ENCODE data around the gene CACNA2D4. TPM values are rescaled to one million over a fixed set of nuclear protein-coding genes. Genes with fewer than 3 reads are reported as not detected.

Gene CACNA2D4
- total RNA-seq, 1 experiment from 2014 or later = 0.37 TPM

DNA sequence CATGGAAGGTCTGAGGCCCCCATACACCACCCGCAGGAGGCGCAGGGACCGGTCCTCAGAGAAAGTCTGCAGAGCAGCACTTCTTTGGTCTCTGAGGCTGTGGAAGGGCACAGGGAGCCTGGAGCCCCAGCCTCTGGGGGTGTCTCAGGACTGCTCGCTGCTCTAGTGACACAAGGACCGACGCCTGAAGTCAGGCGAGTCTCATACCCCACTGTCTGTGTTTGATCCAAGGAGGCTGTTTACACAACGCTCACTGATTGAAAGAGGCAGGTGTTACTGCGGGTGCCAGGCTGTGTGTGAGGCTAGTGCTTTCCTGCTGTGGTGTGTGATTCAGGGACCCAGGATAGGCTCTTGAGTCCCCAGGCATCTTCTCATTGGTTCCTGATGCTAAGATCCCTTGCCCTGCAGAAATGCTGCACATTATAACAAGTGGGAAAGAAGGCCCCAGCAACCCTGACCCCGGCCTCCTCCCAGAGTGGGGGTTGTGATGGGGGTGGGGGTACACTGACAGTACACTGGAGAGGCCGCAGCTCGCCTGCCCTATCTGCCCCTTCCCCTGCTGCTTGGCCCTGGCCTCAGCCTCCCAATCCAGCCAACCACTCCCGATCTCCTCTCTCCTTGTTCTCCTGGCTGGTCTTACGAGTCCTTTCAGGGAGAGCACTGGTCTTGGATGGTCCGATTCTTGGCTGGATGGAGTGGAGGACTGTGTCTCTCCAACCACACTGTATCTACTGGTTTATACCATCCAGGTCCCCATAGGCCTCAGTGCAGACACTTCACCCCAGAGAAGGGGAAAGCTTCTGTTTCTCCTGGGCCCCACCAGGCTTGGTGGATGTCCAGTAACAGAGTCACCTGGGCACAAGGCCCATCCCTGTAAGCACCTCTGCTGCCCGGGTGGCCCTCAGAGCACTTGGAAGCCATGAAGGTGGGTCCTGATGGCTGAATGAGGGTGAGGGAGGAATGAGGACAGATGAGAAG lies 6.6 kb downstream of the CACNA2D4 start:
- H3K36me3 ChIP-seq (ENCODE audit: insufficient read depth, low read length) = no peaks in the 10 kb centered on the region
- no peaks in the 10 kb centered on the region for H3K79me2 ChIP-seq (ENCODE audit: low read length)
- no peaks in the 10 kb centered on the region for H3K27me3 ChIP-seq (ENCODE audit: low read length)
- H3K9ac ChIP-seq (ENCODE audit: low read length) = no peak overlapping the region
- no peak overlapping the region for H3K4me2 ChIP-seq (ENCODE audit: low read depth, low read length, poor library complexity, severe bottlenecking)
- H4K20me1 ChIP-seq (ENCODE audit: insufficient read depth, low read depth, low read length) = no peaks in the 10 kb centered on the region
- H3K9me2 ChIP-seq (replicated peaks; ENCODE audit: insufficient read depth, low read length) = no peaks in the 10 kb centered on the region
- DNase-seq = no peak
- peaks cover 9% of the 10 kb centered on the region for H3K4me1 ChIP-seq (ENCODE audit: low read length)
- no peaks in the 10 kb centered on the region for H3K9me3 ChIP-seq (ENCODE audit: low read length)
- H3K4me3 ChIP-seq (ENCODE audit: low read length) = no peak overlapping the region
- H3K27ac ChIP-seq (ENCODE audit: low read length) = no peak overlapping the region
- H2AFZ ChIP-seq (ENCODE audit: low read length) = no peak overlapping the region

DNA sequence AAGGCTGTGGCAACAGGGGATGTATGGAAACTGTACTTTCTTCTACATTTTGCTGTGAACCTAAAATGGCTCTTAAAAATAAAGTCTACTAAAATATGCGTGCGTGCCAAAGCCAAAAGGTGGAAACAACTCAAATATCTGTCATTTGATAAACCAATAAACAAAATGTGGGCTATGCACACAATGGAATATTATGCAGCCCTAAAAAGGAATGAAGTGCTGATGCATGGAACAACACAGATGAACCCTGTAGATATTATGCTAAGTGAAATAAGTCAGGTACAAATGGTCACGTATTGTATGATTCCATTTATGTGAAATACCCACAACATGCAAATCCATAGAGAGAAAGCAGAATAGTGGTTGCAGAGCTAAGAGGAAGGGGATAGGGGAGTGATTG lies 8.0 kb downstream of the CACNA2D4 start:
- H3K79me2 ChIP-seq (ENCODE audit: low read length) = no peaks in the 10 kb centered on the region
- H3K9me3 ChIP-seq (ENCODE audit: low read length) = no peaks in the 10 kb centered on the region; the same call in 1 of the 2 replicates
- no peaks in the 10 kb centered on the region for H3K9me2 ChIP-seq (replicated peaks; ENCODE audit: insufficient read depth, low read length)
- no peak overlapping the region for H2AFZ ChIP-seq (ENCODE audit: low read length)
- H3K36me3 ChIP-seq (ENCODE audit: insufficient read depth, low read length) = no peaks in the 10 kb centered on the region
- H3K9ac ChIP-seq (ENCODE audit: low read length) = no peak overlapping the region
- no peaks in the 10 kb centered on the region for H4K20me1 ChIP-seq (ENCODE audit: insufficient read depth, low read depth, low read length)
- H3K27me3 ChIP-seq (ENCODE audit: low read length) = no peaks in the 10 kb centered on the region
- H3K4me1 ChIP-seq (ENCODE audit: low read length) = peaks cover 1% of the 10 kb centered on the region
- H3K4me2 ChIP-seq (ENCODE audit: low read depth, low read length, poor library complexity, severe bottlenecking) = no peak overlapping the region
- no peak overlapping the region for H3K4me3 ChIP-seq (ENCODE audit: low read length)
- no peak overlapping the region for H3K27ac ChIP-seq (ENCODE audit: low read length)
- no peak for DNase-seq

DNA sequence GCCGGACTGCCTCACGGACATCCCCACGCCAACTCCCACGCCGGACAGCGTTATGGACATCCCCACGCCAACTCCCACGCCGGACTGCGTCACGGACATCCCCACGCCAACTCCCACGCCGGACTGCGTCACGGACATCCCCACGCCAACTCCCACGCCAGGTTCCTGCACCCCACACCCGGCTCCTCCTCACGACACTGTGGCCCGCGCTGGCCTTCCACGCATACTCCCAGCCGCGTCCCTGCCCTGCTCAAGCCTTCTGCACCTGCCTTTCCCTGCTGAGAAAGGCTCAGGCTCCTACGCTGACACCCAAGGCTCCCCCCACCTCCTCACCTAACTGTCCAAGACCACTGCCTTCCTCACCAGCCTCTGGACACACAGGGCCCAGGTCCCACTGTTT lies 9.7 kb downstream of the CACNA2D4 start:
- Histone ChIP-seq H3K9me3 (ENCODE audit: low read length) (peaks cover 7% of the 10 kb centered on the region; the same call in 1 of the 2 replicates), H3K9ac (ENCODE audit: low read length) (no peak overlapping the region), H3K79me2 (ENCODE audit: low read length) (no peaks in the 10 kb centered on the region), H3K9me2 (replicated peaks; ENCODE audit: insufficient read depth, low read length) (no peaks in the 10 kb centered on the region), H4K20me1 (ENCODE audit: insufficient read depth, low read depth, low read length) (no peaks in the 10 kb centered on the region), H3K27ac (ENCODE audit: low read length) (no peak overlapping the region), H3K4me2 (ENCODE audit: low read depth, low read length, poor library complexity, severe bottlenecking) (no peak overlapping the region), H3K4me3 (ENCODE audit: low read length) (no peak overlapping the region), H3K4me1 (ENCODE audit: low read length) (no peaks in the 10 kb centered on the region), H2AFZ (ENCODE audit: low read length) (no peak overlapping the region), H3K27me3 (ENCODE audit: low read length) (no peaks in the 10 kb centered on the region), H3K36me3 (ENCODE audit: insufficient read depth, low read length) (no peaks in the 10 kb centered on the region)
- DNase-seq = no peak

DNA sequence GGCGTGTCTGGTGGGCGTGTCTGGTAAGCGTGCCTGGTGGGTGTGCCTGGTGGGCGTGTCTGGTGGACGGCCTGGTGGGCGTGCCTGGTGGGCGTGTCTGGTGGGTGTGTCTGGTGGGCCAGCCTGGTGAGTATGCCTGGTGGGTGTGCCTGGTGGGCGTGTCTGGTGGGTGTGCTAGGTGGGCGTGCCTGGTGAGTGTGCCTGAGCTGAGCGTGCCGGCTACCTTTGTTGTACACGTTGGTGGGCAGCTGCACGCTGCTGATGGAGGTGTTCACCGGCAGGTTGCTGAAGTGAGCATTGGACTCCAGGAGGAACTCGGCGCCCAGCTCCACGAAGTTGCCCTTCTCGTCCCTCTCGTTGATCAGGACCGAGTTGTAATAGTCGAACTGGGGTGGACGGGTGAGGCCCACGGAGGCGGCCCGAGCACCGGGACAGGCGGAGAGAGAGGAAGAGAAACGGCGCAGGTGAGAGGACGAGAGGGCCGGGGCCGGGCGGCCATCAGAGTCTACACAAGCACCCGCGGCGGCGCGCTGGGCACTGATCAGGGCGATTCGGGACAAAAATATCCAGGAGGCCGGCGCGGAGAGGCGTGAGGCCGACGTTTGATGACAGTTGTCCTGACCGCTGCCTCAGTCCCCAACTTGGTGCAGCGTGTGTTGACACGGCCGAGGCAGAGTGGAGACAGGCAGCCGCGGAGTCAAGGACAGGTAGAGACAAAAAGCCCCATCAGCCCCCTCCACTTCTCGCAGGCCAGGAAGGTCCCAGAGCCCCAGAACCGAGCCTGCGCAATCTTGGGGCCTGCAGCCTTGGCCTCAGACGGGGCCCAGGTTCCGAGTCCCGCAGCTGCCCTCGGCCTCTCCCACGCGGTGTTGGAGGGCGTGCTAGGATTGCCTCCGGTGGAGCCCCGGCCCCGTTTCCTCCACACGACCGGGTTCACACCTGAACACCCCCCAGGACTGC lies 10.5 kb downstream of the CACNA2D4 start:
- Histone ChIP-seq H3K27ac (ENCODE audit: low read length) (no peak overlapping the region), H3K79me2 (ENCODE audit: low read length) (no peaks in the 10 kb centered on the region), H3K9me3 (ENCODE audit: low read length) (peaks cover 9% of the 10 kb centered on the region; the same call in 1 of the 2 replicates), H2AFZ (ENCODE audit: low read length) (no peak overlapping the region), H4K20me1 (ENCODE audit: insufficient read depth, low read depth, low read length) (no peaks in the 10 kb centered on the region), H3K4me3 (ENCODE audit: low read length) (no peak overlapping the region), H3K4me1 (ENCODE audit: low read length) (no peaks in the 10 kb centered on the region), H3K36me3 (ENCODE audit: insufficient read depth, low read length) (no peaks in the 10 kb centered on the region), H3K9me2 (replicated peaks; ENCODE audit: insufficient read depth, low read length) (no peaks in the 10 kb centered on the region), H3K27me3 (ENCODE audit: low read length) (no peaks in the 10 kb centered on the region), H3K4me2 (ENCODE audit: low read depth, low read length, poor library complexity, severe bottlenecking) (no peak overlapping the region), H3K9ac (ENCODE audit: low read length) (no peak overlapping the region)
- peak; percentile 65 for DNase-seq

DNA sequence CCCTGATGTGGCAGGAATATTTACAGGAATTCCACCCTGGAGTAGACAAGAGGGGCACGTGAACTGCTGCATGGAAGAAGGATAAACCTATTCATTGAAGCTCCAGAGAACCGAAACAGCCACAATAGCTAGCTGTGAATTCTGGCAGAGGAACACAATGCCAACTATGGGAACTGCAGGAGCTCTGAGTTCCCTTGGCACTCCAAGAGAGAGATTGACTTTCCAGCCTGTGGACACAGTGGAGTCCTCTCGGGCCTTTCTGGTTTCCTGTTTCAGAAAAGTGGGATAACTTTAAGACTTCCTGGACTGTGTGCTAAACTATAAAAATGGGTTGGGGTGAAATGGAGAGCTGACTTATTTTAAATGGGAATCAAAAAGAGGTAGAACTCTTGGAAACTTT lies 11.9 kb downstream of the CACNA2D4 start:
- Histone ChIP-seq H3K27me3 (ENCODE audit: low read length) (no peaks in the 10 kb centered on the region), H3K9me2 (replicated peaks; ENCODE audit: insufficient read depth, low read length) (no peaks in the 10 kb centered on the region), H2AFZ (ENCODE audit: low read length) (no peak overlapping the region), H3K4me2 (ENCODE audit: low read depth, low read length, poor library complexity, severe bottlenecking) (no peak overlapping the region), H4K20me1 (ENCODE audit: insufficient read depth, low read depth, low read length) (no peaks in the 10 kb centered on the region), H3K79me2 (ENCODE audit: low read length) (no peaks in the 10 kb centered on the region), H3K4me3 (ENCODE audit: low read length) (no peak overlapping the region), H3K9ac (ENCODE audit: low read length) (no peak overlapping the region), H3K36me3 (ENCODE audit: insufficient read depth, low read length) (no peaks in the 10 kb centered on the region), H3K27ac (ENCODE audit: low read length) (no peak overlapping the region), H3K4me1 (ENCODE audit: low read length) (no peaks in the 10 kb centered on the region), H3K9me3 (ENCODE audit: low read length) (peaks cover 9% of the 10 kb centered on the region; the same call in 1 of the 2 replicates)
- no peak for DNase-seq

DNA sequence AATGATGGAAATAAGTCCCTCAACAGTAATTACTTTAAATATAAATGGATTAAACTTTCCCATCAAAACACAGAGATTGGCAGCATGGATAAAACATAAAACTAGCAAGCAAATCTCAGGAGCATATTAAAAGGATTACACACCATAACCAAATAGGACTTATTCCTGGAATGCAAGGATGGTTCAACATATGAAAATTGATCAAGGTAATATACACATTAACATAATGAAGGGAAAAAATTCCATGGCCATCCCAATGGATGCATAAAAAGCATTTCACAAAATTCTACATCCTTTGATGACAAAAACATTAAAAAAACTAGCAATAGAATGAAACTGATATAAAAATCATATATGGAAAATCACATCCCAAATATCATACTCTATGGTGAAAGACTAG lies 13.6 kb downstream of the CACNA2D4 start:
- H3K4me3 ChIP-seq (ENCODE audit: low read length) = no peak overlapping the region
- no peak overlapping the region for H3K9ac ChIP-seq (ENCODE audit: low read length)
- peaks cover 9% of the 10 kb centered on the region; the same call in 1 of the 2 replicates for H3K9me3 ChIP-seq (ENCODE audit: low read length)
- H3K27ac ChIP-seq (ENCODE audit: low read length) = no peak overlapping the region
- DNase-seq = no peak
- no peaks in the 10 kb centered on the region for H4K20me1 ChIP-seq (ENCODE audit: insufficient read depth, low read depth, low read length)
- no peaks in the 10 kb centered on the region for H3K9me2 ChIP-seq (replicated peaks; ENCODE audit: insufficient read depth, low read length)
- no peaks in the 10 kb centered on the region for H3K79me2 ChIP-seq (ENCODE audit: low read length)
- H2AFZ ChIP-seq (ENCODE audit: low read length) = no peak overlapping the region
- H3K4me2 ChIP-seq (ENCODE audit: low read depth, low read length, poor library complexity, severe bottlenecking) = no peak overlapping the region
- H3K36me3 ChIP-seq (ENCODE audit: insufficient read depth, low read length) = no peaks in the 10 kb centered on the region
- H3K27me3 ChIP-seq (ENCODE audit: low read length) = no peaks in the 10 kb centered on the region
- H3K4me1 ChIP-seq (ENCODE audit: low read length) = no peaks in the 10 kb centered on the region

DNA sequence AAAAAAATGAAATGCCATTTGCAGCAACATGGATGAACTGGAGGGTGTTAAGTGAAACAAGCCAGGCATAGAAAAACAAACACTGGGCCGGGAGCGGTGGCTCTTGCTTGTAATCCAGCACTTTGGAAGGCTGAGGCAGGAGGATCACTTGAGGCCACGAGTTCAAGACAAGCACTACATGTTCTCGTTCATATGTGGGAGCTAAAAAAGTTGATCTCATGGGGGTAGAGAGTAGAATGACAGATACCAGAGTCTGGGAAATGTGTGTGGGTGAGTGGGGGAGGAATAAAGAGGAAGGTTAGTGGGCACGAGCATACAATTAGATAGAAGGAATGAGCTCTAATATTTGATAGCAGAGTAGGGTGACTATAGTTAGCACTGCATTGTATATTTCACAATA lies 21.5 kb downstream of the CACNA2D4 start:
- Histone ChIP-seq H2AFZ (ENCODE audit: low read length) (no peak overlapping the region), H3K9ac (ENCODE audit: low read length) (no peak overlapping the region), H3K79me2 (ENCODE audit: low read length) (no peaks in the 10 kb centered on the region), H3K9me2 (replicated peaks; ENCODE audit: insufficient read depth, low read length) (no peaks in the 10 kb centered on the region), H3K36me3 (ENCODE audit: insufficient read depth, low read length) (no peaks in the 10 kb centered on the region), H3K9me3 (ENCODE audit: low read length) (peaks cover 8% of the 10 kb centered on the region), H3K4me3 (ENCODE audit: low read length) (no peak overlapping the region), H4K20me1 (ENCODE audit: insufficient read depth, low read depth, low read length) (no peaks in the 10 kb centered on the region), H3K27me3 (ENCODE audit: low read length) (0 out of 2 replicates have a peak, but pooled peaks cover 6% of the 10 kb centered on the region), H3K27ac (ENCODE audit: low read length) (no peak overlapping the region), H3K4me2 (ENCODE audit: low read depth, low read length, poor library complexity, severe bottlenecking) (no peak overlapping the region), H3K4me1 (ENCODE audit: low read length) (no peaks in the 10 kb centered on the region)
- DNase-seq = no peak

DNA sequence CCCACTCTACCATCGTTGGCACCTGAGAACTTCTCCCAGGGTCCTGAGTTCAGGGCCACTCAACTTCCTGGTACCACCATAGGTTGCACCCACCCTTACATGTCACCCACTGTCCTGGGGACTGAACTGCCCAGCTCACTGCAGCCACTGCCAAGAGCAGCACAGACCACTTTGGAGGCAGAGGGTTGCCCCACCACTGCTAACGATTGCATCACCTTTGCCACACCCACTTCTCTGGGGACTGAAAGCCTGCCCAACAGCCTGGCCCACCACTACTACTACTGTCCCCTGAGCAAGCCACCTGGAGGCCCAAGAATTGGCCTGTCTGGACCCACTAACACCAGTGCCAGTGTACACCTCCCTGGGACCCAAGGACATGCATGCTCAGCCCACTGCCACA lies 27.6 kb downstream of the CACNA2D4 start:
- Histone ChIP-seq H3K9me2 (replicated peaks; ENCODE audit: insufficient read depth, low read length) (no peaks in the 10 kb centered on the region), H3K27me3 (ENCODE audit: low read length) (peaks cover 3% of the 10 kb centered on the region; the same call in 1 of the 2 replicates), H3K4me1 (ENCODE audit: low read length) (no peaks in the 10 kb centered on the region), H2AFZ (ENCODE audit: low read length) (no peak overlapping the region), H3K9me3 (ENCODE audit: low read length) (peaks cover 12% of the 10 kb centered on the region), H3K4me2 (ENCODE audit: low read depth, low read length, poor library complexity, severe bottlenecking) (no peak overlapping the region), H3K4me3 (ENCODE audit: low read length) (no peak overlapping the region), H3K9ac (ENCODE audit: low read length) (no peak overlapping the region), H3K79me2 (ENCODE audit: low read length) (no peaks in the 10 kb centered on the region), H3K36me3 (ENCODE audit: insufficient read depth, low read length) (no peaks in the 10 kb centered on the region), H4K20me1 (ENCODE audit: insufficient read depth, low read depth, low read length) (no peaks in the 10 kb centered on the region), H3K27ac (ENCODE audit: low read length) (no peak overlapping the region)
- DNase-seq = no peak
